ENCODE data around the gene ZMIZ1. TPM values are rescaled to one million over a fixed set of nuclear protein-coding genes. Genes with fewer than 3 reads are reported as not detected.

Gene ZMIZ1
- total RNA-seq, 1 experiment from 2014 or later = 28.4 TPM

DNA sequence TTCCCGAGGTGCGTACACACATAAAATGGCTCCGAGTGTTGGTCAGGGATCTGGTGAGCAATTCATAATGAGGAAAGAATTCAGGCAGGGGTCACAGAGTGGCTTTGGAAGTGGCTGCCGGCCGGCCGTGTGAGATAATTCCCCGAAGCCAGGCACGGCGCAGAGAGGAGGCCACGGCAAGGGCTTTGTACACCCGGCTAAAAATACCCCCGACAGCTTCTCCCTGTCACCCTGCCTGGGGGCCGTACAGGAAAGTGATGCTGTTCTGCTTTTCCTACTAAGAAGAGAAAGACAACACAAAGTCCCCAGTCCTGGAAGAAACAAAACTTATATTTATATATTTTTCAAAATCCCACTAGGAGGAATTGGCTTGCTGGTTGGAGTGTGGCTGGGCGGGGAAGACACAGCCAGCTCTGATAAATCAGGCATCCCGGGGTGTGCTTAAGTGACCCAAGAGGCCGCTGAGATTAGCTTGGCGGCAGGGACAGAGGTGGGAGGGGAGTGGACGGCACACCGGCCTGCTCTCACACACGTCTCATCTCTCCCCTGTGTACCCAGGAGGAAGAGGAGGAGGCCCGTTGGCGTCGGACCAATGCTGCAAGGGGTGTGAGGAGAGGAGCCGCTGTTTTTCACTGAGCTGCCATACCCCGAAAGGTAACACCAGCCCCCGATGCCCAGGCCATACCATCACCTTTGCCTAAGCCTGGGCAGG lies 70.5 kb downstream of the ZMIZ1 start:
- Histone ChIP-seq H3K27me3 (ENCODE audit: insufficient read depth, low read length) (no peaks in the 10 kb centered on the region), H3K4me2 (ENCODE audit: low read length) (no peak overlapping the region), H3K79me2 (ENCODE audit: insufficient read depth, low read length) (no peaks in the 10 kb centered on the region), H3K9me2 (ENCODE audit: insufficient read depth) (no peaks in the 10 kb centered on the region), H3K36me3 (ENCODE audit: control insufficient read depth in 1 of 2, insufficient read depth in 2 of 2, low read length in 2 of 2) (peaks cover 2 to 6% of the 10 kb centered on the region in 2 experiments; a peak in 2 of 4 replicates), H3K9me3 (ENCODE audit: control insufficient read depth in 1 of 2, insufficient read depth in 1 of 2, low read depth in 1 of 2, low read length in 2 of 2) (no peaks in the 10 kb centered on the region), H3K4me3 (replicated peaks in 1 of 2; ENCODE audit: low read depth in 1 of 2, low read length in 2 of 2) (no peak overlapping the region), H3K9ac (ENCODE audit: low read length) (no peak overlapping the region), H3K4me1 (ENCODE audit: control insufficient read depth in 1 of 2, insufficient read depth in 2 of 2, low read length in 2 of 2) (peaks cover 3 to 12% of the 10 kb centered on the region in 2 experiments; a peak in 2 of 4 replicates), H2AFZ (ENCODE audit: low read depth, low read length, poor library complexity, severe bottlenecking) (no peak overlapping the region), H3K27ac (ENCODE audit: low read depth, low read length) (no peak overlapping the region), H4K20me1 (ENCODE audit: insufficient read depth) (no peaks in the 10 kb centered on the region)
- RAD21 ChIA-PET (ENCODE audit: low non-redundant PET in 1 of 2, low total read pairs in 2 of 2, uncharacterized antibody in 2 of 2, unreplicated experiment in 2 of 2) = no interaction called here
- intact Hi-C loops (cut with micrococcal nuclease) = no loop called here
- BruUV-seq (replicated peaks) = no TSS peak
- POLR2A ChIA-PET = no interaction called here
- ATAC-seq (no peak), DNase-seq (ENCODE audit: low read depth, low spot score) (no peak)
- CTCF ChIA-PET = no interaction called here
- TF ChIP-seq EGR1 (IDR thresholded peaks at IDR 0.05; ENCODE audit: low read depth) = no peak
- TF ChIP-seq ELF1 (IDR thresholded peaks at IDR 0.05; ENCODE audit: borderline replicate concordance, low read depth) = no peak
- no peak for TF ChIP-seq CTCF (IDR thresholded peaks at IDR 0.05 in 2 of 3, conservative IDR thresholded peaks at IDR 0.05 in 1 of 3; ENCODE audit: borderline replicate concordance in 1 of 3, insufficient read depth in 1 of 3, low read depth in 2 of 3, low read length in 2 of 3)
- no peak for TF ChIP-seq JUND (IDR thresholded peaks at IDR 0.05)
- TF ChIP-seq, protein P1, sequence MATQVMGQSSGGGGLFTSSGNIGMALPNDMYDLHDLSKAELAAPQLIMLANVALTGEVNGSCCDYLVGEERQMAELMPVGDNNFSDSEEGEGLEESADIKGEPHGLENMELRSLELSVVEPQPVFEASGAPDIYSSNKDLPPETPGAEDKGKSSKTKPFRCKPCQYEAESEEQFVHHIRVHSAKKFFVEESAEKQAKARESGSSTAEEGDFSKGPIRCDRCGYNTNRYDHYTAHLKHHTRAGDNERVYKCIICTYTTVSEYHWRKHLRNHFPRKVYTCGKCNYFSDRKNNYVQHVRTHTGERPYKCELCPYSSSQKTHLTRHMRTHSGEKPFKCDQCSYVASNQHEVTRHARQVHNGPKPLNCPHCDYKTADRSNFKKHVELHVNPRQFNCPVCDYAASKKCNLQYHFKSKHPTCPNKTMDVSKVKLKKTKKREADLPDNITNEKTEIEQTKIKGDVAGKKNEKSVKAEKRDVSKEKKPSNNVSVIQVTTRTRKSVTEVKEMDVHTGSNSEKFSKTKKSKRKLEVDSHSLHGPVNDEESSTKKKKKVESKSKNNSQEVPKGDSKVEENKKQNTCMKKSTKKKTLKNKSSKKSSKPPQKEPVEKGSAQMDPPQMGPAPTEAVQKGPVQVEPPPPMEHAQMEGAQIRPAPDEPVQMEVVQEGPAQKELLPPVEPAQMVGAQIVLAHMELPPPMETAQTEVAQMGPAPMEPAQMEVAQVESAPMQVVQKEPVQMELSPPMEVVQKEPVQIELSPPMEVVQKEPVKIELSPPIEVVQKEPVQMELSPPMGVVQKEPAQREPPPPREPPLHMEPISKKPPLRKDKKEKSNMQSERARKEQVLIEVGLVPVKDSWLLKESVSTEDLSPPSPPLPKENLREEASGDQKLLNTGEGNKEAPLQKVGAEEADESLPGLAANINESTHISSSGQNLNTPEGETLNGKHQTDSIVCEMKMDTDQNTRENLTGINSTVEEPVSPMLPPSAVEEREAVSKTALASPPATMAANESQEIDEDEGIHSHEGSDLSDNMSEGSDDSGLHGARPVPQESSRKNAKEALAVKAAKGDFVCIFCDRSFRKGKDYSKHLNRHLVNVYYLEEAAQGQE (IDR thresholded peaks at IDR 0.05; ENCODE audit: low read depth) = no peak
- TF ChIP-seq CBX3 (IDR thresholded peaks at IDR 0.05; ENCODE audit: low read depth) = no peak
- no peak for TF ChIP-seq ZFX (IDR thresholded peaks at IDR 0.05)
- TF ChIP-seq SIN3A (IDR thresholded peaks at IDR 0.05; ENCODE audit: low read depth) = no peak
- TF ChIP-seq, protein P2, sequence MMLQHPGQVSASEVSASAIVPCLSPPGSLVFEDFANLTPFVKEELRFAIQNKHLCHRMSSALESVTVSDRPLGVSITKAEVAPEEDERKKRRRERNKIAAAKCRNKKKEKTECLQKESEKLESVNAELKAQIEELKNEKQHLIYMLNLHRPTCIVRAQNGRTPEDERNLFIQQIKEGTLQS (IDR thresholded peaks at IDR 0.05) = no peak
- no peak for TF ChIP-seq TCF7L2 (IDR thresholded peaks at IDR 0.05; ENCODE audit: borderline replicate concordance, extremely low read depth, insufficient read depth, insufficient read length)
